ENCODE data around the gene RLN1.

RLN1 gene

DNA sequence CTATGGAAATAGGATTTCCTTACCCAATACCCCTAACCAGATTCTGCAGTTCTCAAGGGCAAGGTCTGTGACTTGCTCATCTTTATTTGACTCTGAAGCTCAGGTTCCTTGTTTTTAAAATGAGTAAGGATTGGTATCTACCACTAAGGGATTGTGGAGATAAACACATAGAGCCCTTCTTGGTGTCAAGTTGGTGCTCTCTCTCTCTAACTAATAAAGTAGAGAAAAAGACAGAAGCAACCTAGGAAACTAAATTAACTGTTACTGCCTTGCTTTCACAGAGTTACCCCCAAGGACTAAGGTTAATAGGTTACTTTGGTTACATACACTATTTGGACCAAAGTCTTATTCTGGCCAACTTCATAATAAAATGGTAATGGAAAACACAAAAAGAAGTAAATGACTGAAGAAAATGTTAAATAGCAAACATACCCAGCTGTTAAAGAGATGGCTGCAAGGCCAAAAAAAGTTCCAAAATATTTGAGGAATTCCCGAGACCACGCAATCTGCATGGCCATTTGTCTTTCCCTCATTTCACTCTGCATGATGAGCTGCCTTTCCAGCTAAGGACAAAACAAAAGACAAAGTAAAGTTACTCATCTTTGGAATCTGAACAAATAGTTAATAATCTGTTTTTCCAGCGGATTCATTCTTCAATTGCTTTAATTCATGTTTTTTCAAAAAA lies 21.8 kb upstream of the RLN1 start:
- TF ChIP-seq, protein P1, sequence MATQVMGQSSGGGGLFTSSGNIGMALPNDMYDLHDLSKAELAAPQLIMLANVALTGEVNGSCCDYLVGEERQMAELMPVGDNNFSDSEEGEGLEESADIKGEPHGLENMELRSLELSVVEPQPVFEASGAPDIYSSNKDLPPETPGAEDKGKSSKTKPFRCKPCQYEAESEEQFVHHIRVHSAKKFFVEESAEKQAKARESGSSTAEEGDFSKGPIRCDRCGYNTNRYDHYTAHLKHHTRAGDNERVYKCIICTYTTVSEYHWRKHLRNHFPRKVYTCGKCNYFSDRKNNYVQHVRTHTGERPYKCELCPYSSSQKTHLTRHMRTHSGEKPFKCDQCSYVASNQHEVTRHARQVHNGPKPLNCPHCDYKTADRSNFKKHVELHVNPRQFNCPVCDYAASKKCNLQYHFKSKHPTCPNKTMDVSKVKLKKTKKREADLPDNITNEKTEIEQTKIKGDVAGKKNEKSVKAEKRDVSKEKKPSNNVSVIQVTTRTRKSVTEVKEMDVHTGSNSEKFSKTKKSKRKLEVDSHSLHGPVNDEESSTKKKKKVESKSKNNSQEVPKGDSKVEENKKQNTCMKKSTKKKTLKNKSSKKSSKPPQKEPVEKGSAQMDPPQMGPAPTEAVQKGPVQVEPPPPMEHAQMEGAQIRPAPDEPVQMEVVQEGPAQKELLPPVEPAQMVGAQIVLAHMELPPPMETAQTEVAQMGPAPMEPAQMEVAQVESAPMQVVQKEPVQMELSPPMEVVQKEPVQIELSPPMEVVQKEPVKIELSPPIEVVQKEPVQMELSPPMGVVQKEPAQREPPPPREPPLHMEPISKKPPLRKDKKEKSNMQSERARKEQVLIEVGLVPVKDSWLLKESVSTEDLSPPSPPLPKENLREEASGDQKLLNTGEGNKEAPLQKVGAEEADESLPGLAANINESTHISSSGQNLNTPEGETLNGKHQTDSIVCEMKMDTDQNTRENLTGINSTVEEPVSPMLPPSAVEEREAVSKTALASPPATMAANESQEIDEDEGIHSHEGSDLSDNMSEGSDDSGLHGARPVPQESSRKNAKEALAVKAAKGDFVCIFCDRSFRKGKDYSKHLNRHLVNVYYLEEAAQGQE (IDR thresholded peaks at IDR 0.05; ENCODE audit: insufficient read depth in 1 of 2, low read depth in 2 of 2, low read length in 2 of 2): no peak
- TF ChIP-seq POLR2AphosphoS5 (IDR thresholded peaks at IDR 0.05; ENCODE audit: low read depth, low read length) (no peak), FOXP2 (optimal IDR thresholded peaks at IDR 0.05; ENCODE audit: borderline replicate concordance, extremely low read depth, extremely low read length, insufficient read depth) (no peak), TAF1 (IDR thresholded peaks at IDR 0.05; ENCODE audit: borderline replicate concordance, insufficient read depth, low read length) (no peak), SIN3A (IDR thresholded peaks at IDR 0.05; ENCODE audit: borderline replicate concordance, insufficient read depth, low read length) (no peak)

DNA sequence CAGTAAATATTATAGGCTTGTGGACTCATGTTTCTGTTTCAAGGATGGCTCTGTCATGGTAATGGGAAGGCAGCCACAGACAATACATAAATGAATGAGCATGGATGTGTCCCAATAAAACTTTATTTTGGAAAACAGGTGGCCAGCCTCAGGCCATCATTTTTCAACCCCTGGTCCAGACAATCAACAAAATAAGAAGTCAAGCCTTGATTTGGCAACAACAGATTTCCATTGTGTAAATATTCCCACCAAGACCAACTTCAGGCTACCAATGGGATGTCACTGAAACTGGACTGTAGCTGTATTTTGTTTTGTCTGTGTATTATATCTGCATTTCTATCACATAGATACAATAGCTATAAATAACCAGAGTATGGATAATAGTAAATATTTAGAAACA lies 20.7 kb upstream of the RLN1 start:
- TF ChIP-seq FOXP2 (optimal IDR thresholded peaks at IDR 0.05; ENCODE audit: borderline replicate concordance, extremely low read depth, extremely low read length, insufficient read depth) (no peak), TAF1 (IDR thresholded peaks at IDR 0.05; ENCODE audit: borderline replicate concordance, insufficient read depth, low read length) (no peak)

DNA sequence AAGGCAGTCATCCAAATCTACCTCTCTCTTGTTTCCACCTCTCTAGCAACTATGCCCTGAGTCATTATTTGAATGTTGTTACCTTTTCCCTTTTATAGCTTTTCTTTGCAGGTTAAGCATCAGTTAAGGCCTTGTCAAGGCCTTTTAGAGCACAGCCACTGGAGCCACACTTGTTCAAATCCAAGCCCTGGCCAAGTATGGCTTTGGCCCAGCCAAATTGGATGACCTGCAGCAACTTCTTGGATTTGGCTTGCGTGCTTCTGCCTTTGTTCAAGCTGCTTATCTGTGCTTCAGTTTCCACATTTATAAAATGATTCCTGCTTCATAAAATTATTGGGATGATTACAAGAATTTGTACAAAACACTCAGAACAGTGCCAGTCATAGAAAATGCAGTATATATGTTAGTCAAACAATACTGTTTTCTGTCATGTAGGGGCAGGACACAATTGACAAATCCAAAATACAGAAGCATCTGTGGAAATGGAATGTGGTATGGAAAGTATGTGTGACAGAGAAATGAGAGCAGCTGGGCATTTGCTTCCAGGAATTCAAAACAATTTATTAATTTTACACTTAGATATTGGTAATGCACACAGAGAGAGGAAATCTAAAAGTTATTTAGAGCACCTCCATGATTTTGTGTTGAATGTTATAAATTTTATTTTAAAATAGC lies 17.9 kb upstream of the RLN1 start:
- TF ChIP-seq SIN3A (IDR thresholded peaks at IDR 0.05; ENCODE audit: borderline replicate concordance, insufficient read depth, low read length): no peak

DNA sequence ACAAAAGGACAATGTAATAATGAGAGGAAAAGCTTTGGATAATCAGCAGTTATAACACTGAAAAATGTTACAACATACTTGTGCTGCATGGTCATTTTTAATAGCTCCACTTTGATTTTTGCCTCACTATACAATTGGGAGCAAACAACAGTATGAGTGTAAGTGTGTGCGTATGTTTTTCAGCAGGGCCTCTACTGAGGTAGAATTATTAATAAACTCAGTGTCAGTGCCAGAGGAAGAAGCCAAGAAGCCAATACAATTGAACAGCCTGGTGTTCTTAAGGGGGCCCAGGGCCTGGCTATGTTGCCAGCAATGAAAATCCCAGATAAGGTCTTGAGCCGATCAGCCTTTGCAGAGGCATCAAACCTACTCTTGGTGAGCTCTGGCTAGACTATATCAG lies 16.1 kb upstream of the RLN1 start:
- no peak for TF ChIP-seq POLR2AphosphoS5 (IDR thresholded peaks at IDR 0.05; ENCODE audit: low read depth, low read length)
- no peak for TF ChIP-seq TAF1 (IDR thresholded peaks at IDR 0.05; ENCODE audit: borderline replicate concordance, insufficient read depth, low read length)
- TF ChIP-seq FOXP2 (optimal IDR thresholded peaks at IDR 0.05; ENCODE audit: borderline replicate concordance, extremely low read depth, extremely low read length, insufficient read depth): no peak
- TF ChIP-seq, protein P1 (IDR thresholded peaks at IDR 0.05; ENCODE audit: insufficient read depth in 1 of 2, low read depth in 2 of 2, low read length in 2 of 2): no peak
- TF ChIP-seq SIN3A (IDR thresholded peaks at IDR 0.05; ENCODE audit: borderline replicate concordance, insufficient read depth, low read length): no peak

DNA sequence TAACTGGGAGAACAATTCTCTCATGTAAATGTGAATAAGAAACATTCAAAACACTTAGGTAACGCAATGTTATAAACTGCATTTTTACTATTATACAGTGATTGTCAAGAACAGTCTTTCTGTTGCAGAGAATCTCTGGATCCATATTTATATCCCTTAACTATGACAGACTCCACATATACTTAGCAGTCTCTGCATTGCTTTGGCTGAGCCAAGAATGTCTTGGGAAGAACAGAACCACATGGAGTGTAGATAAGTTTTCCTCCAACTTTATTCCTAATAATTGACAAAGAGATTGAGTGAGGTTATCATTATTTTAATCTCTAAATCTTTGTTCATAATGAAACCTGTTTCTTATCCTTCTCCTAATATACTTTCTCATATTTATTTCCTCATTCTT lies 15.6 kb upstream of the RLN1 start:
- TF ChIP-seq, protein P1 (IDR thresholded peaks at IDR 0.05; ENCODE audit: insufficient read depth in 1 of 2, low read depth in 2 of 2, low read length in 2 of 2): no peak
- TF ChIP-seq TAF1 (IDR thresholded peaks at IDR 0.05; ENCODE audit: borderline replicate concordance, insufficient read depth, low read length): no peak
- TF ChIP-seq SIN3A (IDR thresholded peaks at IDR 0.05; ENCODE audit: borderline replicate concordance, insufficient read depth, low read length): no peak
- TF ChIP-seq FOXP2 (optimal IDR thresholded peaks at IDR 0.05; ENCODE audit: borderline replicate concordance, extremely low read depth, extremely low read length, insufficient read depth): no peak
- TF ChIP-seq POLR2AphosphoS5 (IDR thresholded peaks at IDR 0.05; ENCODE audit: low read depth, low read length): no peak

DNA sequence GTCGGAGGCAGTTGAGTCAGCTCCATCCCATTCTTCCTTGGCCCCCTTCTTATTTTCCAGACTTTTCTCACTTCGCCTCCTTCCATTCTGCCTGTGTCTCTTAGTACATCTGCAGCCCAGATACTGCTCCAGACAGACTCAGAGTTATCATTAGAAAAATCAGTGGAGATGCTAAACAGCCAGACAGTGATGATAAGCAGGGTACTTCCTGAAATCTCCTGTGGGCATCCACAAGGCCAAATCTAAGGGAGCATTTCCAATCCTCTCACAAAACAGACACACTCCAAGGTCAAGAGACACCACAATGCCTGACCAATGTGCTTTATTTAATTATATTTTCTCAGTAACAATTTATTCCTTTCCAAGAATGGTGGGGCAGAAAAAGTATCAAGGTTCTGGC lies 14.5 kb upstream of the RLN1 start:
- TF ChIP-seq SIN3A (IDR thresholded peaks at IDR 0.05; ENCODE audit: borderline replicate concordance, insufficient read depth, low read length) (no peak), POLR2AphosphoS5 (IDR thresholded peaks at IDR 0.05; ENCODE audit: low read depth, low read length) (no peak), TAF1 (IDR thresholded peaks at IDR 0.05; ENCODE audit: borderline replicate concordance, insufficient read depth, low read length) (no peak), FOXP2 (optimal IDR thresholded peaks at IDR 0.05; ENCODE audit: borderline replicate concordance, extremely low read depth, extremely low read length, insufficient read depth) (no peak)
- TF ChIP-seq, protein P1 (IDR thresholded peaks at IDR 0.05; ENCODE audit: insufficient read depth in 1 of 2, low read depth in 2 of 2, low read length in 2 of 2): no peak

Measured in PFSK-1 (cell line).